H1 (cell line): ENCODE measurements around the gene CBLN2. TPM values are rescaled to one million over a fixed set of nuclear protein-coding genes. Genes with fewer than 3 reads are reported as not detected.

Experiments
- CTCF ChIA-PET: fragments of 300-600 bp; sonication (Branson Sonifier 250); formaldehyde crosslinking; loops from one replicate; lab custom pipeline; 2021; ENCODE audit not compliant: partially characterized antibody; lab: Charles Lee
- POLR2A ChIA-PET: fragments of 300-600 bp; sonication (Branson Sonifier 250); formaldehyde crosslinking; loops from one replicate; lab custom pipeline; 2021; ENCODE audit warnings: inconsistent platforms; ENCODE audit not compliant: partially characterized antibody; lab: Charles Lee
- DNase-seq, 2 experiments: peaks; one replicate each; pipeline versions ENCODE4 v3.0.0 to v3.0.0-alpha.2; 2010 to 2022; ENCODE audit warnings: low spot score in 2 of 2, low read depth in 1 of 2, mixed read lengths in 1 of 2
- FAIRE-seq: peaks from 2 replicates; lab custom pipeline; 2011; peaks lifted over from hg19 to GRCh38; lab: Jason Lieb, UNC
- H2AFZ ChIP-seq: 2 replicates; pipeline ENCODE4 v1.8.1; 2012; ENCODE audit warnings: low read length, inconsistent platforms
- H2AK5ac ChIP-seq: 2 replicates; pipeline ENCODE4 v1.6.1; 2013; ENCODE audit warnings: low read depth, low read length
- H2BK120ac ChIP-seq: replicated peaks from 2 replicates; pipeline ENCODE3; 2013; ENCODE audit warnings: low read depth, low read length, inconsistent platforms
- H2BK12ac ChIP-seq: 2 replicates; pipeline ENCODE4 v1.6.1; 2013; ENCODE audit warnings: low read depth, low read length
- H2BK15ac ChIP-seq: 2 replicates; pipeline ENCODE4 v1.6.1; 2013; ENCODE audit warnings: low read length
- H2BK20ac ChIP-seq: 2 replicates; pipeline ENCODE4 v1.6.1; 2013; ENCODE audit warnings: low read length
- H2BK5ac ChIP-seq: 2 replicates; pipeline ENCODE4 v1.6.1; 2013; ENCODE audit warnings: low read depth, low read length
- H3K14ac ChIP-seq: 2 replicates; pipeline ENCODE4 v1.6.1; 2013; ENCODE audit warnings: inconsistent platforms; ENCODE audit not compliant: insufficient read length
- H3K18ac ChIP-seq: 2 replicates; pipeline ENCODE4 v1.6.1; 2013; ENCODE audit warnings: low read length; ENCODE audit errors: extremely low read depth
- H3K23ac ChIP-seq: 2 replicates; pipeline ENCODE4 v1.6.1; 2013; ENCODE audit warnings: inconsistent platforms; ENCODE audit not compliant: insufficient read length
- H3K23me2 ChIP-seq: 2 replicates; pipeline ENCODE4 v1.6.1; 2013; ENCODE audit warnings: low read depth, low read length
- H3K27ac ChIP-seq: 2 replicates; pipeline ENCODE4 v1.6.1; 2011; ENCODE audit warnings: low read depth, low read length, inconsistent platforms
- H3K27me3 ChIP-seq, 4 experiments: replicated peaks in 1 of 4; 1 replicate in 1 of 4; 2 replicates in 3 of 4; pipeline versions ENCODE4 v1.6.1 to v1.8.1; 2011 to 2013; ENCODE audit warnings: low read length in 3 of 4, mild to moderate bottlenecking in 3 of 4, inconsistent platforms in 2 of 4, mixed read lengths in 2 of 4, moderate library complexity in 1 of 4; ENCODE audit not compliant: control insufficient read depth in 3 of 4, insufficient read depth in 3 of 4; ENCODE audit errors: extremely low read depth in 1 of 4
- H3K36me3 ChIP-seq, 4 experiments: 2 replicates each; pipeline versions ENCODE4 v1.6.1 to v1.8.1; 2011 to 2013; ENCODE audit warnings: mild to moderate bottlenecking in 4 of 4, low read length in 3 of 4, moderate library complexity in 2 of 4, control low read depth in 1 of 4, inconsistent platforms in 1 of 4; ENCODE audit not compliant: insufficient read depth in 4 of 4, control insufficient read depth in 2 of 4
- H3K4ac ChIP-seq: replicated peaks from 2 replicates; pipeline ENCODE3; 2013; ENCODE audit warnings: low read length, low read depth, mixed read lengths, inconsistent platforms; ENCODE audit not compliant: insufficient read length
- H3K4me1 ChIP-seq, 4 experiments: replicated peaks in 1 of 4; 1 replicate in 1 of 4; 2 replicates in 3 of 4; pipeline versions ENCODE4 v1.6.1 to v1.8.1; 2011 to 2013; ENCODE audit warnings: low read length in 3 of 4, inconsistent platforms in 2 of 4, mixed read lengths in 1 of 4; ENCODE audit not compliant: insufficient read depth in 4 of 4, control insufficient read depth in 3 of 4
- H3K4me2 ChIP-seq, 2 experiments: 2 replicates each; pipeline versions ENCODE4 v1.6.1 to v1.8.1; 2011 to 2013; ENCODE audit warnings: low read depth in 2 of 2, low read length in 2 of 2, control low read depth in 1 of 2, inconsistent platforms in 1 of 2, mild to moderate bottlenecking in 1 of 2; ENCODE audit not compliant: insufficient read depth in 1 of 2
- H3K4me3 ChIP-seq, 4 experiments: fragments of 200-600, 300-600 bp in 1 of 4; sonication (generic), shearing (Covaris generic), sonication (Bioruptor Twin) in 1 of 4; 2 replicates each; pipeline versions ENCODE4 v1.5.1 to v1.8.1; 2011 to 2016; ENCODE audit warnings: low read length in 4 of 4, low read depth in 3 of 4, control low read depth in 2 of 4, inconsistent platforms in 2 of 4, mild to moderate bottlenecking in 2 of 4, mixed read lengths in 1 of 4, moderate library complexity in 1 of 4; ENCODE audit not compliant: insufficient read depth in 2 of 4; ENCODE audit errors: extremely low read depth in 1 of 4
- H3K56ac ChIP-seq: replicated peaks from 2 replicates; pipeline ENCODE3; 2013; ENCODE audit warnings: low read depth, mild to moderate bottlenecking, mixed read lengths, low read length, inconsistent platforms; ENCODE audit not compliant: insufficient read length
- H3K79me1 ChIP-seq: 2 replicates; pipeline ENCODE4 v1.6.1; 2013; ENCODE audit warnings: low read depth, low read length, control low read depth
- H3K79me2 ChIP-seq, 2 experiments: 2 replicates each; pipeline versions ENCODE4 v1.6.1 to v1.8.1; 2012 to 2013; ENCODE audit warnings: low read length in 2 of 2, mild to moderate bottlenecking in 2 of 2, inconsistent platforms in 1 of 2; ENCODE audit not compliant: insufficient read depth in 2 of 2, control insufficient read depth in 1 of 2
- H3K9ac ChIP-seq, 4 experiments: replicated peaks in 1 of 4; 1 replicate in 1 of 4; 2 replicates in 3 of 4; pipeline versions ENCODE4 v1.6.1 to v1.8.1; 2011 to 2013; ENCODE audit warnings: low read depth in 3 of 4, low read length in 3 of 4, control low read depth in 2 of 4, mild to moderate bottlenecking in 2 of 4, moderate library complexity in 2 of 4, inconsistent platforms in 1 of 4; ENCODE audit errors: extremely low read depth in 1 of 4
- H3K9me3 ChIP-seq, 2 experiments: 2 replicates each; pipeline versions ENCODE4 v1.6.1 to v1.8.1; 2012 to 2013; ENCODE audit warnings: mild to moderate bottlenecking in 2 of 2, moderate library complexity in 2 of 2, control low read depth in 1 of 2, inconsistent platforms in 1 of 2, low read depth in 1 of 2, low read length in 1 of 2, mixed read lengths in 1 of 2; ENCODE audit not compliant: insufficient read depth in 2 of 2
- H4K20me1 ChIP-seq, 2 experiments: replicated peaks in 1 of 2; 2 replicates each; pipeline versions ENCODE3 to v1.8.1; 2011 to 2013; ENCODE audit warnings: inconsistent platforms in 2 of 2, low read length in 2 of 2, mild to moderate bottlenecking in 1 of 2; ENCODE audit not compliant: insufficient read depth in 2 of 2, control insufficient read depth in 1 of 2
- H4K5ac ChIP-seq: 2 replicates; pipeline ENCODE4 v1.6.1; 2013; ENCODE audit warnings: low read length, low read depth, mixed read lengths, inconsistent platforms; ENCODE audit not compliant: insufficient read length
- H4K8ac ChIP-seq: 2 replicates; pipeline ENCODE4 v1.8.0; 2013; ENCODE audit warnings: mild to moderate bottlenecking, moderate library complexity, low read length, inconsistent platforms; ENCODE audit not compliant: insufficient read depth; ENCODE audit errors: extremely low read depth
- H4K91ac ChIP-seq: replicated peaks from 2 replicates; pipeline ENCODE3; 2013; ENCODE audit warnings: low read length, mixed read lengths, inconsistent platforms; ENCODE audit not compliant: insufficient read length
- ATF3 ChIP-seq: IDR thresholded peaks from 2 replicates; pipeline ENCODE4 v1.6.1; 2011; ENCODE audit warnings: low read depth, mild to moderate bottlenecking, low read length; ENCODE audit not compliant: insufficient read depth
- E2F6 ChIP-seq: IDR thresholded peaks from 2 replicates; pipeline ENCODE4 v1.6.1; 2012; ENCODE audit warnings: inconsistent platforms
- TAF7 ChIP-seq: optimal IDR thresholded peaks from 2 replicates; pipeline ENCODE3; 2011; ENCODE audit warnings: low read depth, mild to moderate bottlenecking, inconsistent platforms, low read length, moderate library complexity, borderline replicate concordance
- WGBS, 2 experiments: shearing (Covaris generic) in 1 of 2; methylation state at CpG; one replicate each; pipeline versions ENCODE4 v1.1.6 to v1.1.7; 2013 to 2015; ENCODE audit warnings: low lambda C conversion rate in 2 of 2, mixed read lengths in 2 of 2, inconsistent platforms in 1 of 2, low coverage in 1 of 2, missing lambda C conversion rate in 1 of 2; ENCODE audit not compliant: insufficient replicate concordance in 2 of 2, insufficient coverage in 1 of 2, insufficient read length in 1 of 2; ENCODE audit errors: extremely low coverage in 1 of 2, missing lambda C conversion rate in 1 of 2; 5-methylcytosine and 5-hydroxymethylcytosine counted together
- polyA plus RNA-seq, 7 experiments: library from polyadenylated mRNA; depleted of rRNA in 3 of 7; stranded (reverse) in 5 of 7; unstranded in 2 of 7; fragments of >200 nt in 5 of 7; fragments of 200-250 nt in 2 of 7; gene quantifications; 1 replicate in 5 of 7; 2 replicates in 1 of 7; 4 replicates in 1 of 7; pipeline versions ENCODE4 v1.2.1 to v1.2.3, GENCODE V29; 2011 to 2013; ENCODE audit warnings: missing spikeins in 2 of 7, mixed read lengths in 2 of 7
- total RNA-seq: library from RNA; stranded (reverse); fragmentation: NEBNext Ultra II Directional; extraction: Animal tissue kit (Norgen Biotek cat#: 25700); gene quantifications from 2 replicates; pipeline ENCODE4 v1.2.1, GENCODE V29; 2021

CBLN2 gene
- total and polyA plus RNA-seq, 2 of the 8 experiments (the other 6 are each of a cell fraction or from before 2014, with no cell fraction given): not detected

- Histone ChIP-seq H2BK12ac (no peak overlapping the region), H3K23me2 (no peaks in the 10 kb centered on the region), H2BK20ac (no peak overlapping the region), H4K20me1 (no peaks in the 10 kb centered on the region), H3K14ac (no peak overlapping the region), H3K4me2 (no peak overlapping the region), H3K4ac (no peak overlapping the region), H3K79me1 (no peaks in the 10 kb centered on the region), H4K5ac (no peak overlapping the region), H4K8ac (no peak overlapping the region), H3K4me1 (no peaks in the 10 kb centered on the region), H3K56ac (no peak overlapping the region), H2AK5ac (no peak overlapping the region), H3K23ac (no peak overlapping the region), H3K4me3 (no peak overlapping the region), H3K27ac (no peak overlapping the region), H2BK5ac (no peak overlapping the region), H2AFZ (no peak overlapping the region), H3K36me3 (no peaks in the 10 kb centered on the region), H2BK15ac (no peak overlapping the region), H2BK120ac (no peak overlapping the region), H3K9ac (no peak overlapping the region), H3K18ac (no peak overlapping the region), H3K79me2 (no peaks in the 10 kb centered on the region), H3K27me3 (no peaks in the 10 kb centered on the region), H3K9me3 (peaks cover 59 to 68% of the 10 kb centered on the region in 2 experiments), H4K91ac (no peak overlapping the region)
- no peak for FAIRE-seq
- no peak for TF ChIP-seq E2F6
- no peak for TF ChIP-seq ATF3
- TF ChIP-seq TAF7: no peak
- ChIA-PET CTCF (no interaction called here), POLR2A (no interaction called here)
- DNase-seq: no peak
- WGBS, 2 experiments: 90% methylated on average over 3 of the region's 3 CpGs; no CpG with 5 or more reads in 1 of the 2 experiments
Observed at GRCh38 chr18:72581976-72582375, 37.8 kb upstream of the CBLN2 start.
